ENCODE measurements around the gene MAPK14.
A peak's percentile ranks its signal among the peaks of the same experiment; 100 is the strongest.
"Not testable (repeated sequence)": the region's sequence is repeated elsewhere in the genome, so short reads cannot be mapped to it uniquely, and the experiment has no call there.

Gene MAPK14

GRCh38 chr6:36070252-36070651, 42.6 kb downstream of the MAPK14 start:
- DNase-seq (ENCODE audit: low read depth) = no peak

GRCh38 chr6:36071281-36071680, 43.7 kb downstream of the MAPK14 start:
- no peak for DNase-seq (ENCODE audit: low read depth)

GRCh38 chr6:36071714-36072113, 44.1 kb downstream of the MAPK14 start:
- DNase-seq (ENCODE audit: low read depth) = no peak

GRCh38 chr6:36072681-36073080, 45.1 kb downstream of the MAPK14 start:
- DNase-seq (ENCODE audit: low read depth) = no peak

GRCh38 chr6:36073587-36073986, 46.0 kb downstream of the MAPK14 start:
- no peak for DNase-seq (ENCODE audit: low read depth)

GRCh38 chr6:36075656-36076055, 48.0 kb downstream of the MAPK14 start:
- no peak for DNase-seq (ENCODE audit: low read depth)

- DNase-seq (ENCODE audit: low read depth) = no peak
Measured at GRCh38 chr6:36076178-36077063, 48.8 kb downstream of the MAPK14 start.

GRCh38 chr6:36078159-36078558, 50.6 kb downstream of the MAPK14 start:
- no peak for DNase-seq (ENCODE audit: low read depth)

- no peak for DNase-seq (ENCODE audit: low read depth)
Measured at GRCh38 chr6:36079601-36080000, 52.0 kb downstream of the MAPK14 start.

GRCh38 chr6:36082318-36082717, 54.7 kb downstream of the MAPK14 start:
- DNase-seq (ENCODE audit: low read depth) = no peak

GRCh38 chr6:36083446-36083845, 55.8 kb downstream of the MAPK14 start:
- no peak for DNase-seq (ENCODE audit: low read depth)

GRCh38 chr6:36088204-36088603, 60.6 kb downstream of the MAPK14 start:
- DNase-seq (ENCODE audit: low read depth) = not testable (repeated sequence)

- DNase-seq (ENCODE audit: low read depth) = no peak
Measured at GRCh38 chr6:36089048-36089447, 61.4 kb downstream of the MAPK14 start.

GRCh38 chr6:36094238-36094637, 66.6 kb downstream of the MAPK14 start:
- no peak for DNase-seq (ENCODE audit: low read depth)

- DNase-seq (ENCODE audit: low read depth) = peak; percentile 74
Measured at GRCh38 chr6:36094753-36095496, 67.3 kb downstream of the MAPK14 start.

- no peak for DNase-seq (ENCODE audit: low read depth)
Measured at GRCh38 chr6:36095497-36096391, 68.1 kb downstream of the MAPK14 start.

- no peak for DNase-seq (ENCODE audit: low read depth)
Measured at GRCh38 chr6:36098253-36098919, 70.8 kb downstream of the MAPK14 start.

- DNase-seq (ENCODE audit: low read depth) = no peak
Measured at GRCh38 chr6:36098920-36099647, 71.5 kb downstream of the MAPK14 start.

- no peak for DNase-seq (ENCODE audit: low read depth)
Measured at GRCh38 chr6:36099869-36100483, 72.4 kb downstream of the MAPK14 start.

GRCh38 chr6:36101691-36102090, 74.1 kb downstream of the MAPK14 start:
- DNase-seq (ENCODE audit: low read depth) = no peak

GRCh38 chr6:36102853-36103252, 75.2 kb downstream of the MAPK14 start:
- DNase-seq (ENCODE audit: low read depth) = no peak

Data from stimulated activated CD4-positive, alpha-beta T cell treated with anti-CD3 and anti-CD28 coated beads, Interleukin-2, amount 100 ng/mL, for 4 hours (primary cell).